ENCODE data around the gene ZNF716. TPM values are rescaled to one million over a fixed set of nuclear protein-coding genes. Genes with fewer than 3 reads are reported as not detected.
"Not testable (repeated sequence)": the region's sequence is repeated elsewhere in the genome, so short reads cannot be mapped to it uniquely, and the experiment has no call there.

ZNF716 gene
- total RNA-seq, 4 donors from 2014 or later = not detected

GRCh38 chr7:57438244-57438643, 11.7 kb upstream of the ZNF716 start:
- Histone ChIP-seq H3K27ac (no peak overlapping the region), H3K36me3 (no peaks in the 10 kb centered on the region), H3K9me3 (peaks cover under 1 to 2% of the 10 kb centered on the region in 2 donors), H3K4me3 (no peak overlapping the region), H3K27me3 (no peaks in the 10 kb centered on the region), H3K4me1 (no peaks in the 10 kb centered on the region)
- intact Hi-C loops (cut with DNase I; ENCODE audit: low total_unique reads) (no loop called here), in situ Hi-C loops (cut with MboI; ENCODE audit: low pct_ligation_motif_present in 1 of 4, low pct_unique_long_range_greater_than_20kb in 1 of 4, low sequenced_read_pairs in 3 of 4) (no loop called here)
- no peak for TF ChIP-seq CTCF (IDR thresholded peaks at IDR 0.05)
- no peak for TF ChIP-seq POLR2AphosphoS5 (IDR thresholded peaks at IDR 0.05)
- TF ChIP-seq POLR2A (IDR thresholded peaks at IDR 0.05) = no peak
- no peak for TF ChIP-seq EP300 (IDR thresholded peaks at IDR 0.05; ENCODE audit: low read depth)
- 87% methylated on average over 7 of the region's 7 CpGs; no CpG with 5 or more reads in 1 of the 2 donors for WGBS, 2 donors (ENCODE audit: low coverage in 1 of 2)
- DNase-seq = no peak

GRCh38 chr7:57443567-57443966, 6.4 kb upstream of the ZNF716 start:
- intact Hi-C loops (cut with DNase I; ENCODE audit: low total_unique reads) (no loop called here), in situ Hi-C loops (cut with MboI; ENCODE audit: low pct_ligation_motif_present in 1 of 4, low pct_unique_long_range_greater_than_20kb in 1 of 4, low sequenced_read_pairs in 3 of 4) (no loop called here)
- no peak overlapping the region for H3K4me3 ChIP-seq

GRCh38 chr7:57469186-57469828, 19.3 kb downstream of the ZNF716 start:
- 75% methylated on average over 3 of the region's 3 CpGs; no CpG with 5 or more reads in 1 of the 2 donors for WGBS, 2 donors (ENCODE audit: low coverage in 1 of 2)
- peaks cover 43 to 57% of the 10 kb centered on the region in 2 donors for H3K9me3 ChIP-seq
- H3K27ac ChIP-seq; in situ Hi-C loops (cut with MboI; ENCODE audit: low pct_ligation_motif_present in 1 of 4, low pct_unique_long_range_greater_than_20kb in 1 of 4, low sequenced_read_pairs in 3 of 4); H3K4me1 ChIP-seq; DNase-seq; H3K4me3 ChIP-seq; intact Hi-C loops (cut with DNase I; ENCODE audit: low total_unique reads); H3K27me3 ChIP-seq; H3K36me3 ChIP-seq: not testable (repeated sequence)

More at GRCh38 chr7:57443567-57443966, 6.4 kb upstream of the ZNF716 start:
- H3K36me3 ChIP-seq = no peaks in the 10 kb centered on the region
- H3K4me1 ChIP-seq = no peaks in the 10 kb centered on the region
- no peak for DNase-seq
- no peak overlapping the region for H3K27ac ChIP-seq
- no peak for TF ChIP-seq POLR2AphosphoS5 (IDR thresholded peaks at IDR 0.05)
- no peak for TF ChIP-seq POLR2A (IDR thresholded peaks at IDR 0.05)
- TF ChIP-seq EP300 (IDR thresholded peaks at IDR 0.05; ENCODE audit: low read depth) = no peak
- TF ChIP-seq CTCF (IDR thresholded peaks at IDR 0.05) = no peak
- no peaks in the 10 kb centered on the region for H3K27me3 ChIP-seq
- peaks cover 0 to 7% of the 10 kb centered on the region in 2 donors for H3K9me3 ChIP-seq

GRCh38 chr7:57480304-57480703, 30.3 kb downstream of the ZNF716 start:
- H3K9me3 ChIP-seq; in situ Hi-C loops (cut with MboI; ENCODE audit: low pct_ligation_motif_present in 1 of 4, low pct_unique_long_range_greater_than_20kb in 1 of 4, low sequenced_read_pairs in 3 of 4); DNase-seq; H3K4me1 ChIP-seq; H3K27me3 ChIP-seq; H3K4me3 ChIP-seq; H3K36me3 ChIP-seq; H3K27ac ChIP-seq; intact Hi-C loops (cut with DNase I; ENCODE audit: low total_unique reads): not testable (repeated sequence)

GRCh38 chr7:57485022-57485421, 35.0 kb downstream of the ZNF716 start:
- DNase-seq; H3K27ac ChIP-seq; H3K27me3 ChIP-seq; H3K4me3 ChIP-seq; H3K4me1 ChIP-seq; in situ Hi-C loops (cut with MboI; ENCODE audit: low pct_ligation_motif_present in 1 of 4, low pct_unique_long_range_greater_than_20kb in 1 of 4, low sequenced_read_pairs in 3 of 4); intact Hi-C loops (cut with DNase I; ENCODE audit: low total_unique reads); H3K36me3 ChIP-seq: not testable (repeated sequence)
- H3K9me3 ChIP-seq = peaks cover 2 to 11% of the 10 kb centered on the region in 2 donors
- WGBS, 2 donors (ENCODE audit: low coverage in 1 of 2) = 88% methylated on average over 21 of the region's 21 CpGs; no CpG with 5 or more reads in 1 of the 2 donors

- DNase-seq = no peak
- WGBS, 2 donors (ENCODE audit: low coverage in 1 of 2) = 80 to 89% methylated on average over 13 of the region's 13 CpGs
- Histone ChIP-seq H3K27ac (no peak overlapping the region), H3K4me1 (no peaks in the 10 kb centered on the region), H3K36me3 (no peaks in the 10 kb centered on the region), H3K27me3 (no peaks in the 10 kb centered on the region), H3K4me3 (no peak overlapping the region), H3K9me3 (peaks cover 2 to 16% of the 10 kb centered on the region in 2 donors)
- TF ChIP-seq CTCF (IDR thresholded peaks at IDR 0.05) = no peak
- no peak for TF ChIP-seq POLR2AphosphoS5 (IDR thresholded peaks at IDR 0.05)
- no peak for TF ChIP-seq EP300 (IDR thresholded peaks at IDR 0.05; ENCODE audit: low read depth)
- TF ChIP-seq POLR2A (IDR thresholded peaks at IDR 0.05) = no peak
- intact Hi-C loops (cut with DNase I; ENCODE audit: low total_unique reads) = no loop called here
- in situ Hi-C loops (cut with MboI; ENCODE audit: low pct_ligation_motif_present in 1 of 4, low pct_unique_long_range_greater_than_20kb in 1 of 4, low sequenced_read_pairs in 3 of 4) = no loop called here
These were observed 38.0 kb downstream of the ZNF716 start for GRCh38 chr7:57487957-57488356.

- WGBS, 2 donors (ENCODE audit: low coverage in 1 of 2) = 84 to 86% methylated on average over 8 of the region's 8 CpGs
- H3K4me1 ChIP-seq; H3K36me3 ChIP-seq; H3K9me3 ChIP-seq; in situ Hi-C loops (cut with MboI; ENCODE audit: low pct_ligation_motif_present in 1 of 4, low pct_unique_long_range_greater_than_20kb in 1 of 4, low sequenced_read_pairs in 3 of 4); H3K27ac ChIP-seq; H3K4me3 ChIP-seq; H3K27me3 ChIP-seq; DNase-seq; intact Hi-C loops (cut with DNase I; ENCODE audit: low total_unique reads): not testable (repeated sequence)
These were observed 45.1 kb downstream of the ZNF716 start for GRCh38 chr7:57495111-57495510.
